OCI-LY7 (cell line): ENCODE measurements around the gene CS. TPM values are rescaled to one million over a fixed set of nuclear protein-coding genes. Genes with fewer than 3 reads are reported as not detected.
A peak's percentile ranks its signal among the peaks of the same experiment; 100 is the strongest.

ENCODE experiments used
- BruUV-seq: library from RNA; stranded (reverse); fragments of 400-500 nt; replicated peaks from 2 replicates; lab custom pipeline; 2021; lab: Mats Ljungman, UMichigan
- CTCF ChIA-PET: fragments of 300-600 bp; sonication (Branson Sonifier 250); formaldehyde crosslinking; loops from one replicate; lab custom pipeline; 2022; ENCODE audit warnings: antibody characterized with exemption; ENCODE audit not compliant: unreplicated experiment; lab: Charles Lee
- POLR2A ChIA-PET: fragments of 300-600 bp; sonication (Branson Sonifier 250); formaldehyde crosslinking; loops from one replicate; lab custom pipeline; 2022; ENCODE audit warnings: antibody characterized with exemption; lab: Charles Lee
- DNase-seq: peaks from one replicate; pipeline ENCODE4 v3.0.0-alpha.2; 2015; ENCODE audit warnings: low spot score
- H2AFZ ChIP-seq: fragments of 200-600 bp; sonication (generic), shearing (Covaris generic); 2 replicates; pipeline ENCODE4 v1.6.1; 2014; ENCODE audit warnings: mild to moderate bottlenecking, antibody characterized with exemption, low read length, moderate library complexity
- H3K27ac ChIP-seq: fragments of 200-600 bp; sonication (generic); 2 replicates; pipeline ENCODE4 v1.5.1; 2014; ENCODE audit warnings: mixed run types, low read depth, mild to moderate bottlenecking, moderate library complexity, low read length, inconsistent platforms; ENCODE audit not compliant: poor library complexity, severe bottlenecking
- H3K36me3 ChIP-seq: fragments of 200-600 bp; sonication (generic); 2 replicates; pipeline ENCODE4 v1.6.1; 2014; ENCODE audit warnings: mild to moderate bottlenecking, antibody characterized with exemption, low read length, moderate library complexity, mixed read lengths; ENCODE audit not compliant: insufficient read depth
- H3K4me1 ChIP-seq: fragments of 200-600 bp; sonication (generic); 2 replicates; pipeline ENCODE4 v1.5.1; 2014; ENCODE audit warnings: mild to moderate bottlenecking, low read length; ENCODE audit not compliant: insufficient read depth, poor library complexity, severe bottlenecking
- H3K4me2 ChIP-seq: fragments of 200-600 bp; sonication (generic); 2 replicates; pipeline ENCODE4 v1.6.1; 2014; ENCODE audit warnings: mild to moderate bottlenecking, low read length
- H3K4me3 ChIP-seq: fragments of 200-600 bp; sonication (generic); 2 replicates; pipeline ENCODE4 v1.5.1; 2014; ENCODE audit warnings: mild to moderate bottlenecking, low read depth, low read length; ENCODE audit not compliant: poor library complexity, severe bottlenecking
- H3K79me2 ChIP-seq: fragments of 200-600 bp; sonication (generic); 2 replicates; pipeline ENCODE4 v1.6.1; 2016; ENCODE audit warnings: low read depth, mild to moderate bottlenecking, low read length, moderate library complexity, mixed read lengths; ENCODE audit not compliant: insufficient read depth
- H3K9me2 ChIP-seq: fragments of 200-600 bp; sonication (generic); 2 replicates; pipeline ENCODE4 v1.6.1; 2016; ENCODE audit warnings: mild to moderate bottlenecking, low read length, mixed read lengths; ENCODE audit not compliant: insufficient read depth
- H3K9me3 ChIP-seq: fragments of 200-600 bp; sonication (generic); 2 replicates; pipeline ENCODE4 v1.6.1; 2014; ENCODE audit warnings: mild to moderate bottlenecking, mixed run types, low read length, mixed read lengths
- H4K20me1 ChIP-seq: fragments of 200-600 bp; sonication (generic); 2 replicates; pipeline ENCODE4 v1.6.1; 2014; ENCODE audit warnings: mild to moderate bottlenecking, antibody characterized with exemption, low read length, moderate library complexity, mixed read lengths; ENCODE audit not compliant: insufficient read depth
- CTCF ChIP-seq: fragments of 200-600 bp; sonication (generic); conservative IDR thresholded peaks from 2 replicates; pipeline ENCODE4 v1.5.1; 2014; ENCODE audit warnings: mild to moderate bottlenecking, antibody characterized with exemption, low read length, moderate library complexity, mixed read lengths
- EZH2phosphoT487 ChIP-seq: fragments of 200-600 bp; sonication (generic); IDR thresholded peaks from 2 replicates; pipeline ENCODE4 v1.6.1; 2018; ENCODE audit warnings: low read depth, borderline replicate concordance, mild to moderate bottlenecking, mixed run types, antibody characterized with exemption, low read length, moderate library complexity, mixed read lengths
- intact Hi-C: fragments of 100-400 bp; cut with micrococcal nuclease; formaldehyde crosslinking; loops from one replicate; pipeline ENCODE4 v1.10.0; 2022; ENCODE audit not compliant: unreplicated experiment
- total RNA-seq, 2 experiments: library from RNA; depleted of rRNA in 1 of 2; stranded (reverse); fragments of >200 nt in 1 of 2; shearing (Covaris generic) in 1 of 2; gene quantifications; 2 replicates each; pipeline ENCODE4 v1.2.3, GENCODE V29; 2014 to 2022

The CS gene
- total RNA-seq, 2 experiments from 2014 or later, result 154 to 262 TPM

- H3K4me3 ChIP-seq, result peak overlapping the region; percentile 79
- BruUV-seq, result no TSS peak
- peak overlapping the region; percentile 75 for H3K27ac ChIP-seq
- TF ChIP-seq EZH2phosphoT487 (no peak), CTCF (no peak)
- peak overlapping the region; percentile 99 for H3K4me2 ChIP-seq
- H3K9me2 ChIP-seq, result no peaks in the 10 kb centered on the region
- ChIA-PET CTCF (interaction anchor here (1.4 kb wide), 1 partner anchor 17 kb away, joined by 12 read pairs; the partner anchor contains the start of gene CNPY2), POLR2A (interaction anchor here (0.6 to 1.8 kb wide), 10 partner anchors 11 to 452 kb away, joined by 3 to 7 read pairs (median 4); partner anchors contain the start of genes IL23A and RNF41)
- intact Hi-C loops, result no loop called here
- H4K20me1 ChIP-seq, result 0 out of 2 replicates have a peak, but pooled peaks cover 11% of the 10 kb centered on the region
- peaks cover 62% of the 10 kb centered on the region for H3K4me1 ChIP-seq
- H3K9me3 ChIP-seq, result no peaks in the 10 kb centered on the region
- H2AFZ ChIP-seq, result no peak overlapping the region
- DNase-seq, result peak; percentile 25
- H3K79me2 ChIP-seq, result peaks cover 73% of the 10 kb centered on the region
- H3K36me3 ChIP-seq, result peaks cover 56% of the 10 kb centered on the region
Measured at GRCh38 chr12:56298828-56299227, 1.3 kb downstream of the CS start.

GRCh38 chr12:56297400-56297799 lies 2.7 kb downstream of the CS start:
- TF ChIP-seq CTCF (no peak), EZH2phosphoT487 (no peak)
- DNase-seq, result no peak
- H3K9me3 ChIP-seq, result no peaks in the 10 kb centered on the region
- peaks cover 52% of the 10 kb centered on the region for H3K4me1 ChIP-seq
- H3K9me2 ChIP-seq, result no peaks in the 10 kb centered on the region
- no peak overlapping the region for H2AFZ ChIP-seq
- intact Hi-C loops, result no loop called here
- H3K36me3 ChIP-seq, result peaks cover 66% of the 10 kb centered on the region
- 0 out of 2 replicates have a peak, but pooled peaks cover 11% of the 10 kb centered on the region for H4K20me1 ChIP-seq
- BruUV-seq, result no TSS peak
- peaks cover 87% of the 10 kb centered on the region for H3K79me2 ChIP-seq
- ChIA-PET CTCF (no interaction called here), POLR2A (interaction anchor here (0.6 to 1.8 kb wide), 4 partner anchors 10 to 164 kb away, joined by 3 to 4 read pairs (median 3); no protein-coding TSS in a partner anchor)
- H3K4me3 ChIP-seq, result peak overlapping the region; percentile 6
- H3K4me2 ChIP-seq, result peak overlapping the region; percentile 99
- no peak overlapping the region for H3K27ac ChIP-seq

GRCh38 chr12:56296295-56296694 lies 3.8 kb downstream of the CS start:
- Histone ChIP-seq H4K20me1 (0 out of 2 replicates have a peak, but pooled peaks cover 11% of the 10 kb centered on the region), H3K4me1 (peaks cover 47% of the 10 kb centered on the region), H2AFZ (no peak overlapping the region), H3K27ac (peak overlapping the region; percentile 17), H3K4me2 (peak overlapping the region; percentile 99), H3K79me2 (peaks cover 89% of the 10 kb centered on the region), H3K36me3 (peaks cover 69% of the 10 kb centered on the region), H3K9me2 (no peaks in the 10 kb centered on the region), H3K4me3 (peak overlapping the region; percentile 6), H3K9me3 (no peaks in the 10 kb centered on the region)
- TF ChIP-seq EZH2phosphoT487, result no peak
- TF ChIP-seq CTCF, result no peak
- intact Hi-C loops, result no loop called here
- ChIA-PET POLR2A (no interaction called here), CTCF (no interaction called here)
- no TSS peak for BruUV-seq
- no peak for DNase-seq
